HG02759 (cell line): Measurements from ENCODE around the gene SERPINA4.

Experiments
- ATAC-seq: cut with Tn5 transposase; IDR thresholded peaks from one replicate; pipeline ENCODE4 v1.9.1; 2021; ENCODE audit warnings: mild to moderate bottlenecking, moderate library complexity; ENCODE audit not compliant: unreplicated experiment

Gene SERPINA4, protein sequence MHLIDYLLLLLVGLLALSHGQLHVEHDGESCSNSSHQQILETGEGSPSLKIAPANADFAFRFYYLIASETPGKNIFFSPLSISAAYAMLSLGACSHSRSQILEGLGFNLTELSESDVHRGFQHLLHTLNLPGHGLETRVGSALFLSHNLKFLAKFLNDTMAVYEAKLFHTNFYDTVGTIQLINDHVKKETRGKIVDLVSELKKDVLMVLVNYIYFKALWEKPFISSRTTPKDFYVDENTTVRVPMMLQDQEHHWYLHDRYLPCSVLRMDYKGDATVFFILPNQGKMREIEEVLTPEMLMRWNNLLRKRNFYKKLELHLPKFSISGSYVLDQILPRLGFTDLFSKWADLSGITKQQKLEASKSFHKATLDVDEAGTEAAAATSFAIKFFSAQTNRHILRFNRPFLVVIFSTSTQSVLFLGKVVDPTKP

DNA sequence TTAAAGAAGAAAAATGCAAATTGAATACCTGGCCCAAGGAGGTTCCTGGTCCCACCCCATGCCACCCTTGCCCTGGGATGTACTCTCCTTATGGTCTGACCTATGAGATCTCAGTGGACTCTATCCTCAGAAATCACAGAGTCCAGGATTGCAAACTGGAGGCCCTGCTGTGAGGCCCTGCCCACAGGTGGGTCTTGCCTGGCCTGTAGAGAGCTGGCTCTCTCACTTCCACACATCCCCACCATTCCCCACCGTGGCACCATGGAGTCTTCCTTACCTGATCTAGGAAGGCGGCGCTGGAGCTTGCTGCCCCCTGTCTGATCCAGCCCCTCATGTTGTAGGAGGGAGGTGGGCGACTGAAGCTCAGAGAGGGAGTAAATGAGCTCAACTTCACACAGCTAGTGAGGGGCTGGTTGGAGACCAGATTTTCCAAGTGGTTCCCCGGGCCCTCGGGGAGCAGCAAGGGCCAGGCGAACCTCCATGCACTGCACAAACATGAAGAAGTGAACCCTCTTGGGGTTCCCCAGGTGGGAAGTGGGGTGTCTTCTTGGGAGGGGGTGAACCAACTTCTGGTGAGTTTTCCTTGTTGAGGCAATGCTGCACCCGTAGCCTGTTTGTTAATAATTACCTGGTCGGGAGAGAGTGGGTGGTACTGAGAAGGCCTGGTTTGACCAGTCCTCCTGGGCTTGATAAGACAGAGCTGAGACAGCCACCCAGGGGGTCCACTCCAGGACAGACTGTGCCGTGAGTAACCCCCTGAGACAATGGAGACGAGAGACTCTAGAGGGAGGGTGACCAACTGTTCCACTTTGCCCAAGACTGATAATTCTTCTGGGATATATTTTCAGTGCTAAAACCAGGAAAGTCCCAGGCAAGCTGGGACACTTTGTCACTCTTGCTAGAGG is at the start of gene SERPINA4:
SERPINA4 (plus strand) TSS at position 692 of the 905 bp plus-strand sequence. CDS start 2,041 bp downstream, outside the sequence.
- ATAC-seq, result no peak

- no peak for ATAC-seq
Measured at GRCh38 chr14:94514351-94514750, 46.9 kb upstream of the SERPINA4 start.

DNA sequence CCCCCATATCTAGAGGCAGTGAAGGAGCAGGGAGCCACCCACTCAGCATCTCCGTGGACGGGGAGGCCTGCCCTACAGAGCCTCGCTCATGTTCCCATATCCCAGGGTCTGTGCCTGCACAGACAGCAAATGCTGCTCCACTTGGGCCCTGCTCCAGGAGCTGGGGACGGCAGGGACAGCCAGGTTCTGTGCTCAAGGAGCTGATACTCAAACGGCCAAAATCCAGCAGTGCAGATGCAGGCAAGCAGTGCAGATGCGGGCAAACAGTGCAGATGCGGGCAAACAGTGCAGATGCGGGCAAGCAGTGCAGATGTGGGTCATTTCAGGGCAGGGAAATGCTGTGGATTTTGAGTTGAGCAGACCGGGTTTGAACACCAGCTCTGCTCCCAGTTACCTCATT is 45.8 kb upstream of the SERPINA4 start:
- no peak for ATAC-seq

DNA sequence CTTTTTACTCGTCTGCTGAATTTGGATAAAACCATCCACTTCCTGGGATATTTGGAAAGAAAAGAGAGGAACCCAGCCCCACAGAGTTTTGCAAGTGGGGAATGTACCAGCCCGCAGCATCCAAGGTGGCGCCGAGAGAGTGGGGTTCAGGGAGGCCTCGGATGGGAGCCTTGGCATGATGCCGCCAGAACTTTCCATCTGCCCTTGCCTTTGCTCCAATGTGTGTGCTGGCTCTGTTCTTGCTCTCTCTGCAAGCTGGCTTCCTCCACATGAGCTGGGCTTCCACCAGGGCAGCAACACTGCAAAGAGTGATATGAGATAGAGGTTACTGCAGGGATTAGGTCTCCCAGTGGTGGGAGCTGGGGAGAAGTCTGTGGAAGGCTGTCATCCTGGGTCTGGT is 45.4 kb upstream of the SERPINA4 start:
- no peak for ATAC-seq

DNA sequence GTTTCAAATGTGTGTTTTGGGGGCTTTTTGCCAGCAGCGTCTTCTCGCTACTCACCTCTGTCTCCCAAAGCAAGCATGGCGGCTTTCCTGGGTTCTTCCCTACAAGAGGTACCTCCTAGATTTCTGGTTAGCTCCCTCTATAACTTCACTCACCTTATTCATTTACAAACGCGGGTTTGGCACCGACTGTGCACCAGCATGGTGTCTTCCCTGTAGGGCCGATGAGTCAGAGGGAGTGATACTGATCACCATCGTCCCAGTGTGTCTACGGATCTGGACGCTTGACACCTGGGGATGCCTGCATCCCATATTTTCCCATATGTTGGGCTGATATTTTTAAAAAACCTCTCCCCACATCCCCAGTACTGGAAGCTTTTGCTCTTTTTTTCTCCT is 44.0 kb upstream of the SERPINA4 start:
- ATAC-seq, result no peak

- ATAC-seq, result no peak
Measured at GRCh38 chr14:94517641-94518257, 43.5 kb upstream of the SERPINA4 start.

- ATAC-seq, result no peak
Measured at GRCh38 chr14:94521375-94522114, 39.7 kb upstream of the SERPINA4 start.

DNA sequence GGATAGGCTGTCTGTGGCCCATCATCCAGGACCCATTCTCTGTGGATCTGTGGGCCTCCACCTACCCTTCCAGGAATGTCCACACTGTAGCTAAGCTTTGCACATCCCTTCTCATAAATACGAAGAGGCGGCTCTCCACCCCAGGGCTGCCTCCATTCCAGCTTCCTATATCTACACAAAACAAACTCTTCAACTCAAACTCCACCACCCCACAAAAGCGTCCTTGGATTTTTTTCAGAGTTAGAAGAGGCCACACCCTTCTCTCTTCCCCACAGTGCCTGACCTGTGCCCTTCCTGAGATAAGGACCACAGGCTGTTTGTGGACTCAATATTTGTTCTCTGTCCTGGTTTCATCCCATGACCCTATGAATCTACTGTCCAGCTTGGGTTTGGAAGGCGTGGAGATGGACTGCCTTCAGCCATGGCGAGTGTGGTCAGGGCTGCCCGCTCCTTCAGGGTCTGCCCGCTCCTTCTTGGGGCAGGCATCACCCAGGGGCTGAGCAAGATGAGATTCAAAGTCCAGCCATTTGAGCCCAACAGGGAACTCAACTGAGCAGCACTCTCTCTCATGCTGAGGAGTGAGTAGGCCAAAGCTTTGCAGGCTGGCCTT is 39.0 kb upstream of the SERPINA4 start:
- no peak for ATAC-seq

DNA sequence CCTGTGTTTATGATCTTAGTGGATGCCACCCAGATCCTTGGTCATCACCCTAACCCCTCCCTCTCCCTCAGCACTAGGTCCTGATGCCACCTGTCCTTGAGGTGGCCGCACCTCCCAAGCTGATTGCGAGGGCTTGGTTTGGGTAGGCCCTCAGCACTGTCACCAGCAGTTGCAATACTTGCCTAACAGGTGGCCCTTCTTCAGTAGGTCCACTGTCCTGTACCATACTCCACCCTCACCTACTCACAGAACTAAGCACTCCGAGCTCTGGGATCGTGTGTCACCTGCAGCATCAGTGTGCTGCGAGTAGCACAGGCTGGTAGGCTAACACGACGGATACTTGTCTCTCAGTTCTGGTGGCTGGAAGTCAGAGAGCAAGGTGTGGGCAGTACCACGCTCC is 38.0 kb upstream of the SERPINA4 start:
- ATAC-seq, result no peak

DNA sequence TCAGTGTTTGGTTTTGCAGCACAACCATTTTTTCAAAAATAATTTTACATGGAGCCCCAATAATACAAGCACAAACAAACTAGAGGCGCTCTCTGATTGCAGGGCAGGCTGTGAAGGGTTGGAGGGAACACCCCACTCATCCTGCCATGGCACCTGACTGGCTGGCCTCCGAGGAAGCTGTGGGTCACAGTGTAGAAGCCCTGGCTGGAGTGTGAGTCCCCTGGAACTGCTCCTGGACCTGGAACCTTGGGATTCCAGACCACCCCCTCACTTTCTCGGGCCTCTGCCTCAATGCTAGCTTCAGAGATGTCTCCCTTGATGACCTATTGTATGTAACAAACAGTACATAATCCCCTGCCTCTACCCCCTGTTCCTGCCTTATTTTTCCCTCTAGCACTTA is 37.1 kb upstream of the SERPINA4 start:
- ATAC-seq, result no peak

- ATAC-seq, result no peak
Measured at GRCh38 chr14:94531187-94531586, 30.1 kb upstream of the SERPINA4 start.

GRCh38 chr14:94532447-94532846 is 28.8 kb upstream of the SERPINA4 start:
- no peak for ATAC-seq

GRCh38 chr14:94535506-94535905 is 25.7 kb upstream of the SERPINA4 start:
- ATAC-seq, result no peak

DNA sequence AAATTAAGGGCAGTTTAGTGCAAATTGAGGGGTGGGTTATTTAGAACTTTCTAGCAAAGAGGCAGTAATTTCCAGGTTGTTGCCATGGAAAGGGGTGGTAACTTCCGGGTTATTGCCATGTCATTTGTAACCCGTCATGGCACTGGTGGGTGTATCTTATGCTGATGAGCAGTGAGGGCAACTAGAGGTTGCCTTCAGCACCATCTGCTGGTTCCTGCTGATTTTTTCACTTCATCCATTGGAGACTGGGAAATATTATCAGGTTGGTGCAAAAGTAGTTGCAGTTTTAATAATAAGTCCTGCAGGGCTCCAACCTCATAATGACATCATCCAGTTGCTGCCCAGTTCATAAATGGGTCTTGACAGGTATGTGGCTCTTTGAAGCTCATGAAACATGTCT is 24.4 kb upstream of the SERPINA4 start:
- no peak for ATAC-seq

- no peak for ATAC-seq
Measured at GRCh38 chr14:94538070-94538740, 23.0 kb upstream of the SERPINA4 start.

- ATAC-seq, result no peak
Measured at GRCh38 chr14:94539181-94539580, 22.1 kb upstream of the SERPINA4 start.

- ATAC-seq, result no peak
Measured at GRCh38 chr14:94540031-94540794, 21.0 kb upstream of the SERPINA4 start.

DNA sequence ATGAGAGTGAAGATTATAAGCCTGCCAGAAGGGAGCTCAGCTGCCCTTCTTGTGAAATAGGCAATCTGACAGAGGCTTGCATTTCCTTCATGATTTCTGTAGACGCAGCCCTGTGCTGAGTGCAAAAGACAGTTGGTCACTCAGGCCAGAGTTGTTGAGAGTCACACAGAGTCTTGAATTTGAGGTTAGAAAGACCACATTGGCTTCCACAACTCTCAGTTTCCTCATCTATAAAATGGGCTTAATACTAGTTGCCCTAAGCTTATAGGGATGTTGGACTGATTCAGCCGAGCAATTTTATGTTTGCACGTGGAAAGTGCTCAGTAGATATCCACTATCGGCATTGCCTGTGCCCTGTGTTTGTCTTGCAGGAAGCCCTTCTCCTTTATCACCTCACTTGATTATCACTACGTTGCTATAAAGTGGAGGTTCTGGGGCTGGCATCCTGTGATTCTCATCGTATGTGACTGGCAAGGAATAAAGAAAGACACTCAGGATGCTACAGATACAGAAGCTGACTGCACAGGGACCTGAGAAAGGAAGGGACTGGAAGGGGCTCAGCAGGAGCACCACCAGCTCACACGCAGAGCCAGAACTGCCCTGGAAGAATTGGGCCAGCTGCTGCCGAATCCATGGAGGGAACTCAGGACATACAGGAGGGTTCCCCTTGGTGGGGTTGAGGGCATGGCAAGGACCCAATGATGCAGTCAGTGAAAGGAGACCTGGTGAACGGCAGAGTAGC is 19.8 kb upstream of the SERPINA4 start:
- no peak for ATAC-seq
